ENCODE measurements around the gene SLC36A1. TPM values are rescaled to one million over a fixed set of nuclear protein-coding genes. Genes with fewer than 3 reads are reported as not detected.

The SLC36A1 gene
- 7.4 TPM for total RNA-seq (2021; ENCODE audit: unreplicated experiment)
- polyA plus RNA-seq (2012): 2.5 and 2.8 TPM in 2 replicates
- Bru-seq, nascent RNA: percentile 48 among the genes with signal in this experiment
- BruChase-seq, experiment 1, labeled RNA remaining after a 6-hour chase: percentile 52 among the genes with signal in this experiment
- BruChase-seq, experiment 2, labeled RNA remaining after a 2-hour chase: percentile 61 among the genes with signal in this experiment
- long read RNA-seq, partial matches to known transcripts: 0 of 10 reads
- long read RNA-seq, other reads (novel, unspliced or antisense): 10 of 10 reads

DNA sequence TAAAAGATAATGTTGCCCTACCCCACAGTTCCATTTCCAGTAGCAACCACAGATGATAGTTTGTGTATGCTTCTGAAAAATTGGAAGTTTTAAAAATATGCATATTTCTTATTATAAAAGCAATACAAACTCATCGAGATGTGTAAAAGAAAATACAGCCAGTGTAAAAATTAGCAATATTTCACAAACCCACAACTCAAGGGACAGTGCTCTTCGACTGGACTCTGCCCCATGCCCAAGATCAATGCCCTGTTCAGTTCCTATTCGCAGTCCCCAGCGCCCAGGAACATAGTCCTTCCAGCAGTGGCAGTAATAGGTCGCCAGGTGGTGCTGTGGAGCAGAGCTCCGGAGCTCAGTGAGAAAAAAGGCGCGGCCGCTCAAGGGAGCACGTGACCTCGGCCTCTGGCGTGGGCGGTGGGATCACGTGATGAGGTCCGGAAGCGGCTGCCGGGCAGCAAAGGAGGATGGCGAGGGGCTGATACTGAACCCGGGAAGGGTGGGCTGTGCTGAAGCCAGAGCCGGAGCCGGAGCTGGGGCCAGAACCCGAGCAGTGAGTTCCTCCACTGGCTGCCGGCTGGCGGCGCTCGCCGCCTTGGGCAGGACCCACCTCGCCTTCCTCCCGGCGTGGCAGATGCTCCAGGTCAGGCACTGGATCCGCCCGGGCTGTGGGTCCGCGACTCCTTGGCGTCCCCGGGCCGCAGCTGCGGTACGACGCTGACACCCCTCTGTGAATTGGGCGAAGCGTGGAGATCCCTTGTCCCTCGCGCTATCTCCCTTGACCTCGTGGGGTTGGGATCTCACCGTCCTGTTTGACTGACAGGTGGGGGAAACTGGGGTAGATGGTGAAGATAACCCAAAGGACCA, at the start of gene SLC36A1:
Gene SLC36A1, plus strand, starts transcription at position 430 of the 864 bp plus-strand sequence. CDS start 11,190 bp downstream, outside the sequence.
- Histone ChIP-seq H2AFZ (ENCODE audit: low read depth, low read length, poor library complexity, severe bottlenecking) (peak within 1 kb of the TSS; percentile 56), H3K27ac (ENCODE audit: low read depth, low read length) (peak within 1 kb of the TSS; percentile 40), H3K4me3 (replicated peaks in 1 of 2; ENCODE audit: low read depth in 1 of 2, low read length in 2 of 2) (peak within 1 kb of the TSS; percentile 73 to 77), H3K79me2 (ENCODE audit: insufficient read depth, low read length) (0 out of 2 replicates have a peak, but pooled peaks cover 4% of the 10 kb centered on the region), H3K36me3 (ENCODE audit: control insufficient read depth in 1 of 2, insufficient read depth in 2 of 2, low read length in 2 of 2) (no peaks in the 10 kb centered on the region), H3K9ac (ENCODE audit: low read length) (peak within 1 kb of the TSS; percentile 60), H3K9me3 (ENCODE audit: control insufficient read depth in 1 of 2, insufficient read depth in 1 of 2, low read depth in 1 of 2, low read length in 2 of 2) (no peaks in the 10 kb centered on the region; a peak in 1 of 4 replicates), H3K27me3 (ENCODE audit: insufficient read depth, low read length) (no peaks in the 10 kb centered on the region), H3K4me2 (ENCODE audit: low read length) (peak within 1 kb of the TSS; percentile 100), H3K4me1 (ENCODE audit: control insufficient read depth in 1 of 2, insufficient read depth in 2 of 2, low read length in 2 of 2) (peaks cover 5 to 24% of the 10 kb centered on the region in 2 experiments; a peak in 3 of 4 replicates), H3K9me2 (ENCODE audit: insufficient read depth) (no peaks in the 10 kb centered on the region), H4K20me1 (ENCODE audit: insufficient read depth) (no peaks in the 10 kb centered on the region)
- peak; percentile 92 for ATAC-seq
- CTCF ChIA-PET: interaction anchor here (0.6 to 2.9 kb wide), 21 partner anchors 9 to 445 kb away, joined by 3 to 42 read pairs (median 4); no protein-coding TSS in a partner anchor
- POLR2A ChIA-PET: interaction anchor here (0.7 kb wide), 1 partner anchor 205 kb away, joined by 4 read pairs; no protein-coding TSS in a partner anchor
- no TSS peak for BruUV-seq (replicated peaks)
- intact Hi-C loops (cut with micrococcal nuclease): loop anchor here (1.0 kb wide), 4 partner anchors 53 to 296 kb away; no protein-coding TSS in a partner anchor
- peak; percentile 80 for DNase-seq (ENCODE audit: low read depth, low spot score)
- RAD21 ChIA-PET (ENCODE audit: low non-redundant PET in 1 of 2, low total read pairs in 2 of 2, uncharacterized antibody in 2 of 2, unreplicated experiment in 2 of 2): interaction anchor here (1.0 to 1.7 kb wide), 3 partner anchors 76 to 205 kb away, joined by 4 to 6 read pairs (median 6); no protein-coding TSS in a partner anchor
- TF ChIP-seq POLR2AphosphoS5 (IDR thresholded peaks at IDR 0.05; ENCODE audit: low read depth, low read length): peak; percentile 67
- no peak for TF ChIP-seq ZNF274 (IDR thresholded peaks at IDR 0.05; ENCODE audit: low read depth, low read length)
- TF ChIP-seq, protein P1, sequence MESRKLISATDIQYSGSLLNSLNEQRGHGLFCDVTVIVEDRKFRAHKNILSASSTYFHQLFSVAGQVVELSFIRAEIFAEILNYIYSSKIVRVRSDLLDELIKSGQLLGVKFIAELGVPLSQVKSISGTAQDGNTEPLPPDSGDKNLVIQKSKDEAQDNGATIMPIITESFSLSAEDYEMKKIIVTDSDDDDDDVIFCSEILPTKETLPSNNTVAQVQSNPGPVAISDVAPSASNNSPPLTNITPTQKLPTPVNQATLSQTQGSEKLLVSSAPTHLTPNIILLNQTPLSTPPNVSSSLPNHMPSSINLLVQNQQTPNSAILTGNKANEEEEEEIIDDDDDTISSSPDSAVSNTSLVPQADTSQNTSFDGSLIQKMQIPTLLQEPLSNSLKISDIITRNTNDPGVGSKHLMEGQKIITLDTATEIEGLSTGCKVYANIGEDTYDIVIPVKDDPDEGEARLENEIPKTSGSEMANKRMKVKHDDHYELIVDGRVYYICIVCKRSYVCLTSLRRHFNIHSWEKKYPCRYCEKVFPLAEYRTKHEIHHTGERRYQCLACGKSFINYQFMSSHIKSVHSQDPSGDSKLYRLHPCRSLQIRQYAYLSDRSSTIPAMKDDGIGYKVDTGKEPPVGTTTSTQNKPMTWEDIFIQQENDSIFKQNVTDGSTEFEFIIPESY (IDR thresholded peaks at IDR 0.05; ENCODE audit: extremely low read depth, insufficient replicate concordance, low read length): no peak
- TF ChIP-seq CBX3 (IDR thresholded peaks at IDR 0.05; ENCODE audit: low read depth): no peak
- TF ChIP-seq, protein P2, sequence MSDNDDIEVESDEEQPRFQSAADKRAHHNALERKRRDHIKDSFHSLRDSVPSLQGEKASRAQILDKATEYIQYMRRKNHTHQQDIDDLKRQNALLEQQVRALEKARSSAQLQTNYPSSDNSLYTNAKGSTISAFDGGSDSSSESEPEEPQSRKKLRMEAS (IDR thresholded peaks at IDR 0.05): peak; percentile 91
- TF ChIP-seq SRF (IDR thresholded peaks at IDR 0.05; ENCODE audit: low read depth): no peak
- TF ChIP-seq JUND (IDR thresholded peaks at IDR 0.05): no peak
- no peak for TF ChIP-seq FOSL1 (IDR thresholded peaks at IDR 0.05; ENCODE audit: low read depth)
- no peak for TF ChIP-seq ZFX (IDR thresholded peaks at IDR 0.05)
- peak; percentile 47; the same call in 1 of the 2 replicates for TF ChIP-seq ELF1 (IDR thresholded peaks at IDR 0.05; ENCODE audit: borderline replicate concordance, low read depth)
- peak; percentile 91 for TF ChIP-seq TCF7L2 (IDR thresholded peaks at IDR 0.05; ENCODE audit: borderline replicate concordance, extremely low read depth, insufficient read depth, insufficient read length)
- peak; percentile 59 for TF ChIP-seq POLR2A (IDR thresholded peaks at IDR 0.05; ENCODE audit: borderline replicate concordance, extremely low read depth, insufficient read depth, insufficient read length)
- TF ChIP-seq CTCF (IDR thresholded peaks at IDR 0.05 in 2 of 3, conservative IDR thresholded peaks at IDR 0.05 in 1 of 3; ENCODE audit: borderline replicate concordance in 1 of 3, insufficient read depth in 1 of 3, low read depth in 2 of 3, low read length in 2 of 3): peak; percentile 92 to 96 (median 94)
- TF ChIP-seq REST (IDR thresholded peaks at IDR 0.05; ENCODE audit: low read depth): no peak
- TF ChIP-seq EGR1 (IDR thresholded peaks at IDR 0.05; ENCODE audit: low read depth): peak; percentile 100
- TF ChIP-seq CEBPB (IDR thresholded peaks at IDR 0.05; ENCODE audit: low read depth): no peak
- TF ChIP-seq EZH2 (IDR thresholded peaks at IDR 0.05): no peak

Measured in HCT116 (cell line).